Upper lobe of left lung (tissue), 6 donors: ENCODE data around the gene GAS2L1. TPM values are rescaled to one million over a fixed set of nuclear protein-coding genes. Genes with fewer than 3 reads are reported as not detected.
"Not testable (repeated sequence)": the region's sequence is repeated elsewhere in the genome, so short reads cannot be mapped to it uniquely, and the experiment has no call there.

ENCODE experiments used
- ATAC-seq, 2 donors: fragments of 200-7000 bp; cut with Tn5 transposase; one replicate each; pipeline ENCODE4 v1.9.1; 2022; ENCODE audit warnings: mild to moderate bottlenecking in 2 of 2, moderate library complexity in 2 of 2; ENCODE audit not compliant: low FRiP score in 2 of 2
- DNase-seq, 2 donors: peaks; one replicate each; pipeline ENCODE4 v3.0.0-alpha.2; 2019 to 2020
- H3K27ac ChIP-seq, 4 donors: fragments of 200-600 bp; sonication (generic); one replicate each; pipeline ENCODE4 v1.5.1; 2016 to 2019
- H3K27me3 ChIP-seq, 4 donors: fragments of 200-600 bp; sonication (generic); one replicate each; pipeline ENCODE4 v1.5.1; 2017 to 2019
- H3K36me3 ChIP-seq, 4 donors: fragments of 200-600 bp; sonication (generic); one replicate each; pipeline ENCODE4 v1.5.1; 2016 to 2019
- H3K4me1 ChIP-seq, 4 donors: fragments of 200-600 bp; sonication (generic); one replicate each; pipeline ENCODE4 v1.5.1; 2018 to 2019
- H3K4me3 ChIP-seq, 4 donors: fragments of 200-600 bp; sonication (generic); one replicate each; pipeline ENCODE4 v1.5.1; 2017 to 2019; ENCODE audit warnings: mild to moderate bottlenecking in 2 of 4, moderate library complexity in 1 of 4
- H3K9me3 ChIP-seq, 4 donors: fragments of 200-600 bp; sonication (generic); one replicate each; pipeline ENCODE4 v1.5.1; 2018 to 2019
- CTCF ChIP-seq, 6 experiments: fragments of 450-650 bp in 4 of 6; fragments of 200-600 bp in 2 of 6; sonication (generic) in 2 of 6; IDR thresholded peaks; one replicate each; pipeline ENCODE4 v1.5.1; 2016 to 2019; ENCODE audit warnings: antibody characterized with exemption in 6 of 6
- EP300 ChIP-seq, 4 donors: sonication (generic); formaldehyde crosslinking; IDR thresholded peaks; one replicate each; pipeline ENCODE4 v1.5.1; 2017; ENCODE audit warnings: antibody characterized with exemption in 4 of 4, control low read depth in 2 of 4
- POLR2A ChIP-seq, 4 donors: fragments of 450-650 bp; IDR thresholded peaks; one replicate each; pipeline ENCODE4 v1.5.1; 2016 to 2017; ENCODE audit warnings: antibody characterized with exemption in 4 of 4, mild to moderate bottlenecking in 2 of 4
- POLR2AphosphoS5 ChIP-seq, 2 donors: sonication (generic); formaldehyde crosslinking; IDR thresholded peaks; one replicate each; pipeline ENCODE4 v1.5.1; 2017; ENCODE audit warnings: antibody characterized with exemption in 2 of 2
- WGBS, 2 donors: methylation state at CpG; one replicate each; pipeline ENCODE4 v1.1.5; 2017 to 2018; 5-methylcytosine and 5-hydroxymethylcytosine counted together
- total RNA-seq, 6 donors: library from RNA; depleted of rRNA in 4 of 6; stranded (reverse); fragments of >200 nt in 4 of 6; gene quantifications; one replicate each; pipeline versions ENCODE4 v1.1.0 to v1.2.1, GENCODE V29; 2016 to 2021
- donor health status: DM: no; HTN: no; CAD: no; lungs with moderate emphysema.
- donor health status: DM: no; HTN: yes; CAD: no; lungs with severe emphysema.

GAS2L1 gene
- total RNA-seq, 6 donors from 2014 or later, result 14.4 to 63.4 (median 36.1) TPM

DNA sequence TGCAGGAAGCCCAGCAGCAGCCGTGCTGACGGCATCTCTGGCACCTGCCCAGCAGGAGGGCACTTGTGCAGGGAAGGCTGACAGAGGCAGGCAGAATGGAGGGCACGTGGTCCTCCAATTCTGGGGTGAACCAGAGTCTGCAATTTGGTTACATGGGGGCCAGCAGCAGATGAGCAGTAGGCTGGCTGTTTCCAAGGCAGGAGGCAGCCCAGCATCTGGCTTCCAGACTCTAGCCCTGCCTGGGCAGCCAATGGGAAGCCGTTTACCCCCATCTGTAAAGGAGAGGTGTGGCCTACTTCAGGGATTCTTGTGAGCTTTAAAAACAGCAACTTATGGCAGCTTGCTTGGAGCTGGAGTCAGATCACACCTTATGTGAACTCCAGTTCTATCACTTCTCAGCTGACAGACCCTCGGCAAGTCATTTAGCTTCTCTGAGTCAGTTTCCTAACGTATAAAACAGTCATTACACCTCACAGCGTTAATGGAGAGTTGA is 36.9 kb downstream of the GAS2L1 start:
- Histone ChIP-seq H3K4me3 (no peak overlapping the region), H3K27me3 (no peaks in the 10 kb centered on the region), H3K4me1 (peaks cover 0 to 16% (median 7%) of the 10 kb centered on the region in 4 donors), H3K9me3 (no peaks in the 10 kb centered on the region), H3K36me3 (peaks cover 22 to 97% (median 77%) of the 10 kb centered on the region in 4 donors), H3K27ac (no peak overlapping the region)
- ATAC-seq (peak in 1 of 2 donors; percentile 1), DNase-seq (peak; percentile 79 to 82)
- TF ChIP-seq POLR2AphosphoS5 (IDR thresholded peaks at IDR 0.05) (no peak), EP300 (IDR thresholded peaks at IDR 0.05) (no peak), CTCF (IDR thresholded peaks at IDR 0.05) (no peak), POLR2A (IDR thresholded peaks at IDR 0.05) (no peak)
- WGBS, 2 donors, result 79 to 84% methylated on average over 4 to 7 of the region's 7 CpGs

- ATAC-seq (peak in 1 of 2 donors; percentile 49), DNase-seq (peak in 1 of 2 donors; percentile 84)
- WGBS, 2 donors, result 48 to 59% methylated on average over 5 of the region's 5 CpGs
- Histone ChIP-seq H3K36me3 (peaks cover 19 to 97% (median 78%) of the 10 kb centered on the region in 4 donors), H3K27ac (no peak overlapping the region), H3K4me1 (peaks cover 0 to 16% (median 7%) of the 10 kb centered on the region in 4 donors), H3K27me3 (no peaks in the 10 kb centered on the region), H3K4me3 (no peak overlapping the region), H3K9me3 (no peaks in the 10 kb centered on the region)
- TF ChIP-seq POLR2AphosphoS5 (IDR thresholded peaks at IDR 0.05) (peak in 1 of 2 donors; percentile 8), CTCF (IDR thresholded peaks at IDR 0.05) (no peak)
Observed at GRCh38 chr22:29344137-29344536, 37.7 kb downstream of the GAS2L1 start.

DNA sequence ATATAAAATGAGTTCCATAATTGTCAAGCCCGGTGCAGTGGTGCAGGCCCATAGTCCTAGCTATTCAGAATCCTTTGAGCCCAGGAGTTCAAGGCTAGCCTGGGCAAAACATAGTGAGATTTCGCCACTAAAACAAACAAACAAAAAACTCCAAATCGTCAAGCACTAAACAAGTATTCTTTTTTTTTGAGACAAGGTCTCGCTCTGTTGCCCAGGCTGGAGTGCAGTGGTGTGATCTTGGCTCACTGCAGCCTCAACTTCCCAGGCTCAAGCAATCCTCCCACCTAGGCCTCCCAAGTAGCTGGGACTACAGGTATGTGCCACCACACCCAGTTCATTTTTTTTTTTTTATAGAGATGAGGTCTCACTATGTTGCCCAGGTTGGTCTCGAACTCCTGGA is 38.4 kb downstream of the GAS2L1 start:
- not testable (repeated sequence) for H3K9me3 ChIP-seq, H3K4me3 ChIP-seq, ATAC-seq, H3K27me3 ChIP-seq, DNase-seq, H3K27ac ChIP-seq
- Histone ChIP-seq H3K4me1 (peaks cover 0 to 16% (median 7%) of the 10 kb centered on the region in 4 donors), H3K36me3 (peaks cover 22 to 97% (median 79%) of the 10 kb centered on the region in 4 donors)
- 92% methylated on average over 5 of the region's 5 CpGs for WGBS, 2 donors

DNA sequence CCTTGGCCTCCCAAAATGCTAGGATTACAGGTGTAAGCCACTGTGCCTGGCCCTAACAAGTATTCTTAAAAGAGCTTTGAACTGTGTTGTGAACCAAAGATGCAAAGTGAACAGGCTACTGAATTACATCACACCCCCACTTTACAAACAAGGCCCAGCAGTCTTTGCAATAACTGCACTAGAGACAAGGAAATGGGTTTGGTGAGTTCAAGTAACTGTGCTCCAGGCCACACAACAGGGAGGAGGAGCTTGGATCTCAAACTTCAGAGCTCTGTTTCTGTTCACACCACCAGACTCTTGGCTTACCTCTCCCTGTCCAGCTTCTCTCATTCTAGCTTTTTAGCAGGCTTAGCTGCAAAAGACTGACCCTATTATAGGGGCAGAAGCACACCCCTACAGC is 39.5 kb downstream of the GAS2L1 start:
- H3K36me3 ChIP-seq, result peaks cover 20 to 97% (median 79%) of the 10 kb centered on the region in 4 donors
- no peak overlapping the region for H3K27ac ChIP-seq
- ATAC-seq (no peak), DNase-seq (peak in 1 of 2 donors; percentile 59)
- no peaks in the 10 kb centered on the region for H3K27me3 ChIP-seq
- H3K4me1 ChIP-seq, result peaks cover 0 to 16% (median 7%) of the 10 kb centered on the region in 4 donors
- H3K9me3 ChIP-seq, result no peaks in the 10 kb centered on the region
- TF ChIP-seq POLR2AphosphoS5 (IDR thresholded peaks at IDR 0.05) (no peak), CTCF (IDR thresholded peaks at IDR 0.05) (no peak), POLR2A (IDR thresholded peaks at IDR 0.05) (no peak), EP300 (IDR thresholded peaks at IDR 0.05) (no peak)
- no peak overlapping the region for H3K4me3 ChIP-seq

DNA sequence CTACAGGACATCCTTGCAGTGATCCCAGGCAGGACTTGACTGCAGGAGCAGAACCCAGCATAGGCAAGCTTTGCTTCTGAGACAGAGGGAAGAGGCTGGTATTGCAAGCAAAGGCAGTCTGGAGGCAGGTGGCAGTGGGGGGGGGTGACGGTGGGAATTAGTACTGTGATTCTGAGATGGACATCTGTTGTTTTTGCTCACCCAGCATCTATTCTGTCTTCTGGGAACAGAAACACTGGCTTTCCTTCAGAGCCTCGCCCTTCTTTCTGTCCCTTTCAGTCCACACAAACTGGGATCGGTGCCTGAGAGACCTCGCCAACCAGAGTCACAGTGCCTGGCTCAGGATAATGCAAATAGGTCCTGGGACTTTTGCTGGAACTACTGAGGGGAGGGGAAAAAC is 40.2 kb downstream of the GAS2L1 start:
- Histone ChIP-seq H3K9me3 (no peaks in the 10 kb centered on the region), H3K27ac (no peak overlapping the region), H3K27me3 (no peaks in the 10 kb centered on the region), H3K4me3 (no peak overlapping the region), H3K36me3 (peaks cover 18 to 97% (median 79%) of the 10 kb centered on the region in 4 donors), H3K4me1 (peaks cover 0 to 15% (median 7%) of the 10 kb centered on the region in 4 donors)
- TF ChIP-seq EP300 (IDR thresholded peaks at IDR 0.05), result no peak
- no peak for TF ChIP-seq POLR2AphosphoS5 (IDR thresholded peaks at IDR 0.05)
- no peak for TF ChIP-seq CTCF (IDR thresholded peaks at IDR 0.05)
- no peak for TF ChIP-seq POLR2A (IDR thresholded peaks at IDR 0.05)
- ATAC-seq (no peak), DNase-seq (no peak)
- 85 to 88% methylated on average over 4 of the region's 4 CpGs for WGBS, 2 donors
